ENCODE measurements around the gene ITPKB.
"Not testable (repeated sequence)": the region's sequence is repeated elsewhere in the genome, so short reads cannot be mapped to it uniquely, and the experiment has no call there.

ITPKB gene

GRCh38 chr1:226629210-226629895, 109.7 kb downstream of the ITPKB start:
- Mint-ChIP-seq H3K36me3 (ENCODE audit: low read depth) (peaks cover 49% of the 10 kb centered on the region), H3K4me3 (no peak overlapping the region), H3K9me3 (peaks cover 2% of the 10 kb centered on the region), H3K27me3 (no peaks in the 10 kb centered on the region), H3K27ac (peak overlapping the region; percentile 40), H3K4me1 (ENCODE audit: low read depth) (peaks cover 62% of the 10 kb centered on the region)
- DNase-seq = no peak

GRCh38 chr1:226628612-226629155, 110.4 kb downstream of the ITPKB start:
- H3K4me3 Mint-ChIP-seq = no peak overlapping the region
- peaks cover 2% of the 10 kb centered on the region for H3K9me3 Mint-ChIP-seq
- peak overlapping the region; percentile 91 for H3K27ac Mint-ChIP-seq
- no peak for DNase-seq
- H3K27me3 Mint-ChIP-seq = no peaks in the 10 kb centered on the region
- H3K4me1 Mint-ChIP-seq (ENCODE audit: low read depth) = peaks cover 55% of the 10 kb centered on the region
- peaks cover 46% of the 10 kb centered on the region for H3K36me3 Mint-ChIP-seq (ENCODE audit: low read depth)

GRCh38 chr1:226627924-226628611, 111.0 kb downstream of the ITPKB start:
- H3K4me3 Mint-ChIP-seq = no peak overlapping the region
- peak overlapping the region; percentile 91 for H3K27ac Mint-ChIP-seq

GRCh38 chr1:226627050-226627755, 111.9 kb downstream of the ITPKB start:
- Mint-ChIP-seq H3K27ac (peak overlapping the region; percentile 91), H3K9me3 (peaks cover 2% of the 10 kb centered on the region), H3K27me3 (no peaks in the 10 kb centered on the region), H3K4me1 (ENCODE audit: low read depth) (peaks cover 41% of the 10 kb centered on the region), H3K4me3 (no peak overlapping the region), H3K36me3 (ENCODE audit: low read depth) (peaks cover 33% of the 10 kb centered on the region)
- DNase-seq = no peak

More at GRCh38 chr1:226627924-226628611, 111.0 kb downstream of the ITPKB start:
- H3K27me3 Mint-ChIP-seq = no peaks in the 10 kb centered on the region
- peaks cover 40% of the 10 kb centered on the region for H3K36me3 Mint-ChIP-seq (ENCODE audit: low read depth)
- no peak for DNase-seq
- H3K9me3 Mint-ChIP-seq = peaks cover 2% of the 10 kb centered on the region
- H3K4me1 Mint-ChIP-seq (ENCODE audit: low read depth) = peaks cover 49% of the 10 kb centered on the region

- Mint-ChIP-seq H3K9me3 (peaks cover 2% of the 10 kb centered on the region), H3K27me3 (no peaks in the 10 kb centered on the region), H3K4me1 (ENCODE audit: low read depth) (peaks cover 35% of the 10 kb centered on the region), H3K36me3 (ENCODE audit: low read depth) (peaks cover 28% of the 10 kb centered on the region), H3K27ac (peak overlapping the region; percentile 91), H3K4me3 (peak overlapping the region; percentile 30)
- DNase-seq = peak; percentile 89
Observed at GRCh38 chr1:226626577-226626956, 112.5 kb downstream of the ITPKB start.

- H3K27me3 Mint-ChIP-seq = no peaks in the 10 kb centered on the region
- H3K9me3 Mint-ChIP-seq = peaks cover 2% of the 10 kb centered on the region
- peaks cover 22% of the 10 kb centered on the region for H3K36me3 Mint-ChIP-seq (ENCODE audit: low read depth)
- peaks cover 33% of the 10 kb centered on the region for H3K4me1 Mint-ChIP-seq (ENCODE audit: low read depth)
- peak overlapping the region; percentile 91 for H3K27ac Mint-ChIP-seq
- DNase-seq = no peak
- H3K4me3 Mint-ChIP-seq = peak overlapping the region; percentile 30
Observed at GRCh38 chr1:226625832-226626576, 113.1 kb downstream of the ITPKB start.

GRCh38 chr1:226625326-226625725, 113.8 kb downstream of the ITPKB start:
- Mint-ChIP-seq H3K27me3 (no peaks in the 10 kb centered on the region), H3K36me3 (ENCODE audit: low read depth) (peaks cover 19% of the 10 kb centered on the region), H3K4me3 (no peak overlapping the region), H3K9me3 (peaks cover 2% of the 10 kb centered on the region), H3K27ac (no peak overlapping the region), H3K4me1 (ENCODE audit: low read depth) (peaks cover 33% of the 10 kb centered on the region)
- no peak for DNase-seq

GRCh38 chr1:226624526-226624925, 114.6 kb downstream of the ITPKB start:
- peaks cover 33% of the 10 kb centered on the region for H3K4me1 Mint-ChIP-seq (ENCODE audit: low read depth)

GRCh38 chr1:226622012-226622411, 117.1 kb downstream of the ITPKB start:
- no peak for DNase-seq
- Mint-ChIP-seq H3K4me3 (no peak overlapping the region), H3K27ac (no peak overlapping the region), H3K9me3 (peaks cover 2% of the 10 kb centered on the region), H3K4me1 (ENCODE audit: low read depth) (peaks cover 12% of the 10 kb centered on the region), H3K27me3 (no peaks in the 10 kb centered on the region), H3K36me3 (ENCODE audit: low read depth) (no peaks in the 10 kb centered on the region)

More at GRCh38 chr1:226624526-226624925, 114.6 kb downstream of the ITPKB start:
- Mint-ChIP-seq H3K27ac (no peak overlapping the region), H3K4me3 (no peak overlapping the region), H3K27me3 (no peaks in the 10 kb centered on the region), H3K9me3 (peaks cover 2% of the 10 kb centered on the region), H3K36me3 (ENCODE audit: low read depth) (peaks cover 13% of the 10 kb centered on the region)
- DNase-seq = no peak

- Mint-ChIP-seq H3K27me3 (no peaks in the 10 kb centered on the region), H3K4me1 (ENCODE audit: low read depth) (no peaks in the 10 kb centered on the region), H3K36me3 (ENCODE audit: low read depth) (no peaks in the 10 kb centered on the region), H3K27ac (peak overlapping the region; percentile 55), H3K4me3 (no peak overlapping the region), H3K9me3 (no peaks in the 10 kb centered on the region)
- no peak for DNase-seq
Observed at GRCh38 chr1:226619031-226619430, 120.1 kb downstream of the ITPKB start.

GRCh38 chr1:226618380-226618779, 120.7 kb downstream of the ITPKB start:
- no peaks in the 10 kb centered on the region for H3K27me3 Mint-ChIP-seq
- DNase-seq = no peak
- no peaks in the 10 kb centered on the region for H3K4me1 Mint-ChIP-seq (ENCODE audit: low read depth)
- H3K4me3 Mint-ChIP-seq = no peak overlapping the region
- no peak overlapping the region for H3K27ac Mint-ChIP-seq
- no peaks in the 10 kb centered on the region for H3K36me3 Mint-ChIP-seq (ENCODE audit: low read depth)
- H3K9me3 Mint-ChIP-seq = no peaks in the 10 kb centered on the region

GRCh38 chr1:226617719-226618118, 121.4 kb downstream of the ITPKB start:
- not testable (repeated sequence) for H3K27ac Mint-ChIP-seq, H3K4me3 Mint-ChIP-seq

GRCh38 chr1:226617109-226617508, 122.0 kb downstream of the ITPKB start:
- no peaks in the 10 kb centered on the region for H3K9me3 Mint-ChIP-seq
- H3K27ac Mint-ChIP-seq = no peak overlapping the region
- no peak for DNase-seq
- no peaks in the 10 kb centered on the region for H3K27me3 Mint-ChIP-seq
- H3K4me3 Mint-ChIP-seq = no peak overlapping the region
- H3K4me1 Mint-ChIP-seq (ENCODE audit: low read depth) = no peaks in the 10 kb centered on the region
- H3K36me3 Mint-ChIP-seq (ENCODE audit: low read depth) = no peaks in the 10 kb centered on the region

More at GRCh38 chr1:226617719-226618118, 121.4 kb downstream of the ITPKB start:
- not testable (repeated sequence) for H3K36me3 Mint-ChIP-seq (ENCODE audit: low read depth); H3K4me1 Mint-ChIP-seq (ENCODE audit: low read depth); H3K9me3 Mint-ChIP-seq; DNase-seq; H3K27me3 Mint-ChIP-seq

- Mint-ChIP-seq H3K4me1 (ENCODE audit: low read depth) (no peaks in the 10 kb centered on the region), H3K27ac (no peak overlapping the region), H3K4me3 (no peak overlapping the region), H3K36me3 (ENCODE audit: low read depth) (no peaks in the 10 kb centered on the region), H3K27me3 (no peaks in the 10 kb centered on the region), H3K9me3 (no peaks in the 10 kb centered on the region)
- DNase-seq = no peak
Observed at GRCh38 chr1:226616636-226617035, 122.4 kb downstream of the ITPKB start.
